ENCODE measurements around the gene MGA. TPM values are rescaled to one million over a fixed set of nuclear protein-coding genes. Genes with fewer than 3 reads are reported as not detected.

The MGA gene
- total RNA-seq, 4 donors from 2014 or later, result 21.0 to 44.7 (median 38.3) TPM

DNA sequence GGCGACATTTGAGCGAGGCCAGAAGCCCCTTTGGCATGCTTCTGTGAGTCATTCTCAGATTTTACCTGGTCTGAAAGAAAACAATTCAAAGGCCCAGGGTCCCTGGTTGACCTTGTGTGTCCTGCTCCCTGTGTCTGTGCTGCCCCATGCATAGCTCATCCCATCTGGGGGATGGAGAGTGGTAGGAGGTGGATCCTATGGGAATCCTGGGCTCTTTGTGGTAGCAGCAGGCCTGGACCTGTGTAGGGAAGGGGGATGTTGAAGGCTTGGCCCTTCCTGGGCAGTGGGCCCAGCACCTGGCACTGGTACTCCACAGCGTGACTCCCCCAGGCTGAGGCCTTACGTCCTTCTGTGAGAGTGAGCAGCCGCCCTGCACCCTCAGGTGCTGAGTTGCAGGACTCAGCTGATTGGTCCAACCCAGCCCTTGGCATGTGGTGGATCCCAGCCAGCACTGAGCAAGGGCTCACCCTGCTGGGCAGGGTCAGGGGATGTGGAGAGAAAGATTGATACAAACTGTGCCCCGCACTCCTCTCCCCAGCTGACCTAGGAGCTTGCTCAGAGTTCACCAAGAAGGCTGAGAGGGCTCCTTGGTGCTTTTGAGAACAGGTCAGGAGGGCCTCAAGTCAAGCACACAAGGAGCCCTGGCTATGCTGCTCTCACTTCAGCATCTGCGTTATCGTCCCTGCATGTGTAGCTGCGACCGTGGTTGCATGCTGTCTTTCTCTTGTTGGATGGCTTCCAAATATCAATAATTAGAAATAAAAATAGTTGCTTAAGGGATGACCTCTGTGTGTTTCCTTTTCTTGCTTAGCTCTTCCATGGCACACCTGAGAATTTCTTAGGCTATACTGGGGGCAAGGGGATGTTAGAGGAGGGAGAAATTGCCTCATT is 146.3 kb downstream of the MGA start:
- no peaks in the 10 kb centered on the region for H3K27me3 ChIP-seq
- peak in 1 of 3 donors; percentile 28 for TF ChIP-seq POLR2AphosphoS5 (IDR thresholded peaks at IDR 0.05)
- TF ChIP-seq, protein P1, sequence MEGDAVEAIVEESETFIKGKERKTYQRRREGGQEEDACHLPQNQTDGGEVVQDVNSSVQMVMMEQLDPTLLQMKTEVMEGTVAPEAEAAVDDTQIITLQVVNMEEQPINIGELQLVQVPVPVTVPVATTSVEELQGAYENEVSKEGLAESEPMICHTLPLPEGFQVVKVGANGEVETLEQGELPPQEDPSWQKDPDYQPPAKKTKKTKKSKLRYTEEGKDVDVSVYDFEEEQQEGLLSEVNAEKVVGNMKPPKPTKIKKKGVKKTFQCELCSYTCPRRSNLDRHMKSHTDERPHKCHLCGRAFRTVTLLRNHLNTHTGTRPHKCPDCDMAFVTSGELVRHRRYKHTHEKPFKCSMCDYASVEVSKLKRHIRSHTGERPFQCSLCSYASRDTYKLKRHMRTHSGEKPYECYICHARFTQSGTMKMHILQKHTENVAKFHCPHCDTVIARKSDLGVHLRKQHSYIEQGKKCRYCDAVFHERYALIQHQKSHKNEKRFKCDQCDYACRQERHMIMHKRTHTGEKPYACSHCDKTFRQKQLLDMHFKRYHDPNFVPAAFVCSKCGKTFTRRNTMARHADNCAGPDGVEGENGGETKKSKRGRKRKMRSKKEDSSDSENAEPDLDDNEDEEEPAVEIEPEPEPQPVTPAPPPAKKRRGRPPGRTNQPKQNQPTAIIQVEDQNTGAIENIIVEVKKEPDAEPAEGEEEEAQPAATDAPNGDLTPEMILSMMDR (IDR thresholded peaks at IDR 0.05), result no peak
- peaks cover under 1% of the 10 kb centered on the region for H3K36me3 ChIP-seq
- peak overlapping the region; percentile 87 for H3K27ac ChIP-seq
- no peak overlapping the region for H3K4me3 ChIP-seq
- 52% methylated on average over 7 of the region's 10 CpGs for WGBS
- peak in 1 of 2 donors; percentile 74 for DNase-seq (ENCODE audit: low spot score in 2 of 2)
- no peaks in the 10 kb centered on the region for H3K9me3 ChIP-seq
- peaks cover 61% of the 10 kb centered on the region for H3K4me1 ChIP-seq

DNA sequence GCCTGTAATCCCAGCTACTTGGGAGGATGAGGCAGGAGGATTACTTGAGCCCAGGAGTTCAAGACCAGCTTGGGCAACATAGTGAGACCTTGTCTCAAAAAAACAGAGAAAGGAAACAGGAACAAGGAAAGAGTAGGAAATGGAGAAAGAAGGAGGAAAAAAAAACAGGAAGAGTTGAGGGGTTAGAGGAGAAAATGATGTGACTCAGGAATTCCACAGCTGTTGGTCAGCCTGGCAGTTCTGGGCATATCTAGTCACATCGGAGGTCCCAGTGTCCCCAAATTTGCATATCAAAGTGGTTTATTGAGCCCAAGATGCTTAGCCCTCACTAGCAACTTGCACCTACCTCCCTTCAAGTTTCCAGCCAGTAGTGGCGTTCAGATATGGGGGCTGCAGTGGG is 148.9 kb downstream of the MGA start:
- DNase-seq (ENCODE audit: low spot score in 2 of 2), result no peak
- peaks cover 49% of the 10 kb centered on the region for H3K4me1 ChIP-seq
- WGBS, result 62% methylated on average over 2 of the region's 2 CpGs
- no peaks in the 10 kb centered on the region for H3K9me3 ChIP-seq
- no peak for TF ChIP-seq POLR2AphosphoS5 (IDR thresholded peaks at IDR 0.05)
- TF ChIP-seq EP300 (IDR thresholded peaks at IDR 0.05), result no peak
- TF ChIP-seq, protein P1 (IDR thresholded peaks at IDR 0.05), result no peak
- no peak for TF ChIP-seq POLR2A (IDR thresholded peaks at IDR 0.05)
- H3K27me3 ChIP-seq, result no peaks in the 10 kb centered on the region
- no peak overlapping the region for H3K27ac ChIP-seq
- no peak overlapping the region for H3K4me3 ChIP-seq
- H3K36me3 ChIP-seq, result peaks cover 23% of the 10 kb centered on the region

DNA sequence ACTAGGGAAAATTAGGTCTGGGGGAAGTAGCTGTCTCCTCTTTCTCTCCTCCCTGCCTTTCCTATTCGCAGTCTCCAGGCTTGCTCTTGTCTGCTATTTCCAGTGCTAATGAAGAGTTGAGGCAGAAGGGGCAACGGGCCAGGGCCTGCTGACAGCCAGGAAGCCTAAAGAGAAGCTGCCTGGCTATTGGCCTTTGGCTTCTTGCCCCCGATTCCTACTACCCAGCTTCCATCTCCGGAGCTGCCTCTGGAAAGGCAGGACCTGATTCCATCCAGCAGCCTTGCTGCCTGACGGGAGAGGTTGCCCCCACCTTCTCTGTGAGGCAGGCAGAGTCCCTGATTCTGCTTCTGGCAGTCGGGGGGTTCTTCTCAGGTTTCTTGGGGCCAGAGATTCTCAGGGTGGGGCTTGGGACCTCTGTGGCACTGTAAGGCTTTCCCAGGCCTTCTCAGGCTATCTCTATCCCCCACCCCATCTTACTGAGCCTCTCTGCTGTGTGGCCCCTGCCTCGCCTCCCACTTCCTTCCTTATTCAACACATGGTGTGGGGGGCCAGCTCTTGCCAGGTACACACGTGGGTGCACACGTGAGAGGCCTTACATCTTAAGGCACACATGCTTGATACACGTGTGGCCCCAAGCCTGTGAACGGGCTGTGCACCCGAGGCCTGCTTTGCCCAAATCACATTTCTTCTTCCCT is 149.5 kb downstream of the MGA start:
- H3K4me3 ChIP-seq, result no peak overlapping the region
- peaks cover 29% of the 10 kb centered on the region for H3K36me3 ChIP-seq
- no peak for DNase-seq (ENCODE audit: low spot score in 2 of 2)
- 54% methylated on average over 10 of the region's 12 CpGs for WGBS
- H3K4me1 ChIP-seq, result peaks cover 45% of the 10 kb centered on the region
- H3K27me3 ChIP-seq, result no peaks in the 10 kb centered on the region
- no peaks in the 10 kb centered on the region for H3K9me3 ChIP-seq
- no peak overlapping the region for H3K27ac ChIP-seq
- TF ChIP-seq POLR2AphosphoS5 (IDR thresholded peaks at IDR 0.05) (no peak), EP300 (IDR thresholded peaks at IDR 0.05) (no peak), POLR2A (IDR thresholded peaks at IDR 0.05) (no peak)
- TF ChIP-seq, protein P1 (IDR thresholded peaks at IDR 0.05), result no peak

DNA sequence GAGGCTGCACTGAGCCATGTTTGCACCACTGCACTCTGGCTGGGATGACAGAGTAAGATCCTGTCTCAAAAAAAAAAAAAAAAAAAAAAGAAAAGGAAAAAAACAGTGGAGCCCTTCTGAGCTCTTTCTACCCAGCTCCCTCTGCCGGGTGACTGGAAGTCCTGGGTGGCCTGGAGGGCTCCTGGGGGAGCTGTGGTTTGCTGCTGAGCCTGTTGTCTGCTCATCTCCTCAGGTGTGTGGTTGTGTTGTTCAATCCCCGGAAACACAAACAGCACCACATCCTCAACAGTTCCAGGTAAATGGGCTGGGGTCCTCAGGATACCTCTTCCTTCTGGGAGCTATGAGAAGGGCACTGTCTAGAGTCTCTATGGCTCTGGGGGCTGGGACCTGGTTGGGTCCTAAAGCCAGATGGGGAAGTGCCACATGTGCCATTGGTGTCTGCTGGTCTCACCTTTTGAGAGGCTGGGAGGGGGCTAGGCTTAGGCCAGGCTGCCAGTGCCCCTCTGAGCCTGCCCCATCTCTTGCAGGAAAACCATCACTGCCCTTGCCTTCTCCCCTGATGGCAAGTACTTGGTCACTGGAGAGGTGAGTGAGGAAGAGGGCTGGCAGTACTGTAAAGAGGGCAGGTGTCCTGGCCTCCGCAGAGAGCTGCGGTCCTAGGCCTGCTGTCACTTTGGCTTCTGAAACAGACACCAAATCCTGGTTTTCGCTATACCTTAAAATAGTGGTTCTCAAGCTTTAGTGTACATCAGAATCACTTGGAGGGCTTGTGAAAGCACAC is 150.6 kb downstream of the MGA start:
- TF ChIP-seq POLR2AphosphoS5 (IDR thresholded peaks at IDR 0.05) (no peak), POLR2A (IDR thresholded peaks at IDR 0.05) (no peak), EP300 (IDR thresholded peaks at IDR 0.05) (no peak)
- TF ChIP-seq, protein P1 (IDR thresholded peaks at IDR 0.05), result no peak
- no peak for DNase-seq (ENCODE audit: low spot score in 2 of 2)
- Histone ChIP-seq H3K4me3 (no peak overlapping the region), H3K27me3 (no peaks in the 10 kb centered on the region), H3K27ac (no peak overlapping the region), H3K36me3 (peaks cover 41% of the 10 kb centered on the region), H3K9me3 (no peaks in the 10 kb centered on the region), H3K4me1 (peaks cover 34% of the 10 kb centered on the region)
- WGBS, result 96% methylated on average over 2 of the region's 5 CpGs

Data from suprapubic skin (tissue), 4 donors.